ENCODE data around the gene LTBP2. TPM values are rescaled to one million over a fixed set of nuclear protein-coding genes. Genes with fewer than 3 reads are reported as not detected.

Gene LTBP2
- total RNA-seq, 1 experiment from 2014 or later: 124 TPM

GRCh38 chr14:74502236-74503019 lies 109.6 kb downstream of the LTBP2 start:
- TF ChIP-seq CTCF (conservative IDR thresholded peaks at IDR 0.05) (peak; percentile 76), EZH2 (IDR thresholded peaks at IDR 0.05; ENCODE audit: low read depth) (no peak)
- intact Hi-C loops (cut with micrococcal nuclease; ENCODE audit: unreplicated experiment): no loop called here
- H4K20me1 ChIP-seq (ENCODE audit: insufficient read depth): no peaks in the 10 kb centered on the region; the same call in 1 of the 2 replicates
- no peak overlapping the region for H3K4me3 ChIP-seq
- H3K36me3 ChIP-seq (ENCODE audit: low read depth): peaks cover 14% of the 10 kb centered on the region; the same call in 1 of the 2 replicates
- no TSS peak for BruUV-seq (replicated peaks)
- H3K27ac ChIP-seq: no peak overlapping the region
- DNase-seq: peak in 1 of 2 experiments; percentile 47
- H3K4me1 ChIP-seq (replicated peaks; ENCODE audit: insufficient read depth): peaks cover 11% of the 10 kb centered on the region
- ChIA-PET CTCF (interaction anchor here (0.7 to 0.9 kb wide), 2 partner anchors 29 to 107 kb away, joined by 3 read pairs; no protein-coding TSS in a partner anchor), POLR2A (ENCODE audit: unreplicated experiment) (interaction anchor here (0.5 to 1.2 kb wide), 4 partner anchors 8 to 261 kb away, joined by 3 to 5 read pairs (median 4); partner anchors contain the start of gene YLPM1)
- H3K9me3 ChIP-seq (ENCODE audit: insufficient read depth, low read depth): no peaks in the 10 kb centered on the region
- H2AFZ ChIP-seq: no peak overlapping the region
- no peak overlapping the region for H3K4me2 ChIP-seq
- peaks cover 36% of the 10 kb centered on the region for H3F3A ChIP-seq (ENCODE audit: insufficient read depth, low read depth)
- H3K27me3 ChIP-seq (ENCODE audit: insufficient read depth, low read depth): no peaks in the 10 kb centered on the region
- H3K79me2 ChIP-seq (ENCODE audit: low read depth): no peaks in the 10 kb centered on the region
- H3K9me2 ChIP-seq (ENCODE audit: insufficient read depth): no peaks in the 10 kb centered on the region

- intact Hi-C loops (cut with micrococcal nuclease; ENCODE audit: unreplicated experiment): loop anchor here (2.0 kb wide), 1 partner anchor 303 kb away; no protein-coding TSS in a partner anchor
- H3K27me3 ChIP-seq (ENCODE audit: insufficient read depth, low read depth): no peaks in the 10 kb centered on the region
- no TSS peak for BruUV-seq (replicated peaks)
- TF ChIP-seq EZH2 (IDR thresholded peaks at IDR 0.05; ENCODE audit: low read depth) (no peak), CTCF (conservative IDR thresholded peaks at IDR 0.05) (no peak)
- no peaks in the 10 kb centered on the region; the same call in 1 of the 2 replicates for H4K20me1 ChIP-seq (ENCODE audit: insufficient read depth)
- H3K4me2 ChIP-seq: no peak overlapping the region
- H3K9me2 ChIP-seq (ENCODE audit: insufficient read depth): no peaks in the 10 kb centered on the region
- H3K36me3 ChIP-seq (ENCODE audit: low read depth): peaks cover 14% of the 10 kb centered on the region; the same call in 1 of the 2 replicates
- no peak overlapping the region for H2AFZ ChIP-seq
- DNase-seq: no peak
- H3K9me3 ChIP-seq (ENCODE audit: insufficient read depth, low read depth): no peaks in the 10 kb centered on the region
- H3K27ac ChIP-seq: no peak overlapping the region
- peaks cover 11% of the 10 kb centered on the region for H3K4me1 ChIP-seq (replicated peaks; ENCODE audit: insufficient read depth)
- no peaks in the 10 kb centered on the region for H3K79me2 ChIP-seq (ENCODE audit: low read depth)
- H3F3A ChIP-seq (ENCODE audit: insufficient read depth, low read depth): peaks cover 41% of the 10 kb centered on the region
- ChIA-PET POLR2A (ENCODE audit: unreplicated experiment) (interaction anchor here (0.7 to 1.2 kb wide), 2 partner anchors 16 to 262 kb away, joined by 3 read pairs; partner anchors contain the start of gene YLPM1), CTCF (interaction anchor here (0.9 kb wide), 1 partner anchor 107 kb away, joined by 3 read pairs; no protein-coding TSS in a partner anchor)
- no peak overlapping the region for H3K4me3 ChIP-seq
Observed at GRCh38 chr14:74501691-74502090, 110.3 kb downstream of the LTBP2 start.

DNA sequence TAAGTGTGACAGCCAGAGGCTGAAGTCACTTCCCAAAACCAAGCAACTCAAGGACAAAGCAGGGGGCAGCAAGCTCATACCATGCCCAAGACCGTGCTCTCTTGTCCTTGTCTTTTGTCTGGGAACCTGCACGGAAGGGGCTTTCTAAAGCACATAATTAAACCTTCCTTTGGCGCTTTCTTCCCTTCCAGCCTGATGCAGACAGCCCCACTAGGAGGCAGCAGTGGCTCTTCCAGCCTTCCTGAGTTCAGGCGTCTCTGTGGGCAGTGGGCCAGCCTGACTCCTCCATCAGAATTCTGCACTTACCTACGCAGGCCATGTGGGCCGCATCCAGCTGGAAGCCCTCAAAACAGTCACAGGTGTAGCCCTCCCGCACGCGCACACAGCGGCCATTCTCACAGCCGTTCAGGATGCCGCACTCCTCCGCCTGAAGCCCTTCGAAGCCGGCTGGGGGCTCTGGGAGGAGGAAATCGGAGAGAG lies 110.9 kb downstream of the LTBP2 start:
- H3K9me3 ChIP-seq (ENCODE audit: insufficient read depth, low read depth): no peaks in the 10 kb centered on the region
- no peak overlapping the region for H3K27ac ChIP-seq
- no peak overlapping the region for H3K4me3 ChIP-seq
- no peak overlapping the region for H2AFZ ChIP-seq
- H3K9me2 ChIP-seq (ENCODE audit: insufficient read depth): no peaks in the 10 kb centered on the region
- TF ChIP-seq EZH2 (IDR thresholded peaks at IDR 0.05; ENCODE audit: low read depth) (no peak), CTCF (conservative IDR thresholded peaks at IDR 0.05) (peak; percentile 47; the same call in 1 of the 2 replicates)
- peaks cover under 1% of the 10 kb centered on the region; the same call in 1 of the 2 replicates for H3K79me2 ChIP-seq (ENCODE audit: low read depth)
- POLR2A ChIA-PET (ENCODE audit: unreplicated experiment): no interaction called here
- peaks cover 14% of the 10 kb centered on the region; the same call in 1 of the 2 replicates for H3K36me3 ChIP-seq (ENCODE audit: low read depth)
- no TSS peak for BruUV-seq (replicated peaks)
- H3F3A ChIP-seq (ENCODE audit: insufficient read depth, low read depth): peaks cover 44% of the 10 kb centered on the region
- DNase-seq: peak in 1 of 2 experiments; percentile 42
- CTCF ChIA-PET: no interaction called here
- H3K4me2 ChIP-seq: no peak overlapping the region
- no peaks in the 10 kb centered on the region for H3K27me3 ChIP-seq (ENCODE audit: insufficient read depth, low read depth)
- H3K4me1 ChIP-seq (replicated peaks; ENCODE audit: insufficient read depth): peaks cover 11% of the 10 kb centered on the region
- intact Hi-C loops (cut with micrococcal nuclease; ENCODE audit: unreplicated experiment): loop anchor here (2.0 kb wide), 1 partner anchor 304 kb away; no protein-coding TSS in a partner anchor
- H4K20me1 ChIP-seq (ENCODE audit: insufficient read depth): no peaks in the 10 kb centered on the region; the same call in 1 of the 2 replicates

Data from PC-9 (cell line).